Uterus (tissue), 4 donors: ENCODE measurements around the gene PARD3. TPM values are rescaled to one million over a fixed set of nuclear protein-coding genes. Genes with fewer than 3 reads are reported as not detected.
"Not testable (repeated sequence)": the region's sequence is repeated elsewhere in the genome, so short reads cannot be mapped to it uniquely, and the experiment has no call there.

ENCODE experiments used
- DNase-seq, 2 donors: peaks; one replicate each; pipeline ENCODE4 v3.0.0-alpha.2; 2019 to 2020
- H3K27ac ChIP-seq, 2 donors: fragments of 200-600 bp; sonication (generic); 1 replicate in 1 of 2; 2 replicates in 1 of 2; pipeline ENCODE4 v1.5.1; 2016 to 2018
- H3K27me3 ChIP-seq, 2 donors: fragments of 200-600 bp; sonication (generic); one replicate each; pipeline ENCODE4 v1.5.1; 2018 to 2019; ENCODE audit warnings: control low read depth in 1 of 2
- H3K36me3 ChIP-seq, 2 donors: fragments of 200-600 bp; sonication (generic); one replicate each; pipeline ENCODE4 v1.5.1; 2019; ENCODE audit warnings: control low read depth in 1 of 2
- H3K4me1 ChIP-seq, 2 donors: fragments of 200-600 bp; sonication (generic); one replicate each; pipeline ENCODE4 v1.5.1; 2018 to 2019; ENCODE audit warnings: control low read depth in 1 of 2
- H3K4me3 ChIP-seq, 2 donors: fragments of 200-600 bp; sonication (generic); 1 replicate in 1 of 2; 2 replicates in 1 of 2; pipeline ENCODE4 v1.5.1; 2018 to 2019; ENCODE audit warnings: mild to moderate bottlenecking in 1 of 2
- H3K9me3 ChIP-seq, 2 donors: fragments of 200-600 bp; sonication (generic); one replicate each; pipeline ENCODE4 v1.5.1; 2019; ENCODE audit warnings: control low read depth in 1 of 2
- CTCF ChIP-seq, 4 experiments: fragments of 200-600 bp in 2 of 4; fragments of 450-650 bp in 2 of 4; sonication (generic) in 2 of 4; IDR thresholded peaks; one replicate each; pipeline ENCODE4 v1.5.1; 2016 to 2019; ENCODE audit warnings: antibody characterized with exemption in 4 of 4, mild to moderate bottlenecking in 2 of 4, moderate library complexity in 1 of 4
- POLR2A ChIP-seq, 2 donors: fragments of 450-650 bp; IDR thresholded peaks; one replicate each; pipeline ENCODE4 v1.6.1; 2016; ENCODE audit warnings: antibody characterized with exemption in 2 of 2, mild to moderate bottlenecking in 1 of 2, moderate library complexity in 1 of 2
- intact Hi-C: fragments of 100-400 bp; cut with DNase I; formaldehyde crosslinking; loops from one replicate; pipeline ENCODE4 v1.15.1; 2023; ENCODE audit warnings: low total_unique reads
- total RNA-seq, 4 donors: library from RNA; depleted of rRNA in 3 of 4; stranded (reverse); fragments of >200 nt in 3 of 4; gene quantifications; one replicate each; pipeline versions ENCODE4 v1.1.0 to v1.2.4, GENCODE V29; 2014 to 2023
- donor health status: DM: yes; HTN: yes; CAD: no.

The PARD3 gene
- total RNA-seq, 4 donors from 2014 or later: 42.1 to 96.1 (median 51.5) TPM

GRCh38 chr10:34397324-34397723 lies 417.8 kb downstream of the PARD3 start:
- no peaks in the 10 kb centered on the region for H3K27me3 ChIP-seq

GRCh38 chr10:34396663-34397062 lies 418.4 kb downstream of the PARD3 start:
- intact Hi-C loops: no loop called here
- no peak overlapping the region for H3K27ac ChIP-seq
- no peaks in the 10 kb centered on the region for H3K4me1 ChIP-seq
- H3K27me3 ChIP-seq: no peaks in the 10 kb centered on the region
- no peak overlapping the region for H3K4me3 ChIP-seq
- TF ChIP-seq POLR2A (IDR thresholded peaks at IDR 0.05) (no peak), CTCF (IDR thresholded peaks at IDR 0.05) (no peak)
- H3K9me3 ChIP-seq: no peaks in the 10 kb centered on the region
- no peak for DNase-seq
- no peaks in the 10 kb centered on the region for H3K36me3 ChIP-seq

More at GRCh38 chr10:34397324-34397723, 417.8 kb downstream of the PARD3 start:
- intact Hi-C loops: no loop called here
- H3K4me1 ChIP-seq: no peaks in the 10 kb centered on the region
- no peak for DNase-seq
- H3K36me3 ChIP-seq: no peaks in the 10 kb centered on the region
- no peaks in the 10 kb centered on the region for H3K9me3 ChIP-seq
- no peak overlapping the region for H3K27ac ChIP-seq
- no peak for TF ChIP-seq POLR2A (IDR thresholded peaks at IDR 0.05)
- TF ChIP-seq CTCF (IDR thresholded peaks at IDR 0.05): no peak
- no peak overlapping the region for H3K4me3 ChIP-seq

- no peak overlapping the region for H3K27ac ChIP-seq
- no peak overlapping the region for H3K4me3 ChIP-seq
- TF ChIP-seq POLR2A (IDR thresholded peaks at IDR 0.05): no peak
- no peak for TF ChIP-seq CTCF (IDR thresholded peaks at IDR 0.05)
- no peaks in the 10 kb centered on the region for H3K36me3 ChIP-seq
- no peaks in the 10 kb centered on the region for H3K9me3 ChIP-seq
- H3K27me3 ChIP-seq: no peaks in the 10 kb centered on the region
- H3K4me1 ChIP-seq: no peaks in the 10 kb centered on the region
- no peak for DNase-seq
- intact Hi-C loops: no loop called here
These were observed 422.4 kb downstream of the PARD3 start for GRCh38 chr10:34392641-34393170.

- H3K27ac ChIP-seq, H3K4me3 ChIP-seq, H3K27me3 ChIP-seq, H3K9me3 ChIP-seq, H3K36me3 ChIP-seq, H3K4me1 ChIP-seq, DNase-seq, intact Hi-C loops: not testable (repeated sequence)
These were observed 423.9 kb downstream of the PARD3 start for GRCh38 chr10:34391168-34391567.

- intact Hi-C loops: no loop called here
- TF ChIP-seq CTCF (IDR thresholded peaks at IDR 0.05) (no peak), POLR2A (IDR thresholded peaks at IDR 0.05) (no peak)
- H3K36me3 ChIP-seq: no peaks in the 10 kb centered on the region
- H3K27me3 ChIP-seq: no peaks in the 10 kb centered on the region
- no peak overlapping the region for H3K27ac ChIP-seq
- H3K4me1 ChIP-seq: no peaks in the 10 kb centered on the region
- DNase-seq: no peak
- no peak overlapping the region for H3K4me3 ChIP-seq
- no peaks in the 10 kb centered on the region for H3K9me3 ChIP-seq
These were observed 425.3 kb downstream of the PARD3 start for GRCh38 chr10:34389801-34390200.

- intact Hi-C loops: no loop called here
- Histone ChIP-seq H3K4me3 (no peak overlapping the region), H3K27ac (no peak overlapping the region)
These were observed 428.2 kb downstream of the PARD3 start for GRCh38 chr10:34386921-34387320.

More at GRCh38 chr10:34386921-34387320, 428.2 kb downstream of the PARD3 start:
- no peak for TF ChIP-seq CTCF (IDR thresholded peaks at IDR 0.05)
- DNase-seq: no peak
- H3K4me1 ChIP-seq: no peaks in the 10 kb centered on the region
- H3K27me3 ChIP-seq: no peaks in the 10 kb centered on the region
- H3K36me3 ChIP-seq: no peaks in the 10 kb centered on the region
- H3K9me3 ChIP-seq: no peaks in the 10 kb centered on the region
